Mononuclear cell (primary cell): ENCODE results near the gene RNF166. TPM values are rescaled to one million over a fixed set of nuclear protein-coding genes. Genes with fewer than 3 reads are reported as not detected.

Source experiments
- H3K27me3 ChIP-seq: 2 replicates; pipeline ENCODE4 v1.6.0; 2011; ENCODE audit warnings: low read length, control low read depth; ENCODE audit not compliant: insufficient read depth
- H3K4me1 ChIP-seq: 2 replicates; pipeline ENCODE4 v1.5.1; 2011; ENCODE audit warnings: mild to moderate bottlenecking, low read length, control low read depth; ENCODE audit not compliant: insufficient read depth
- H3K4me3 ChIP-seq: 2 replicates; pipeline ENCODE4 v1.5.1; 2011; ENCODE audit warnings: mild to moderate bottlenecking, low read length, moderate library complexity
- H3K9me3 ChIP-seq: 2 replicates; pipeline ENCODE4 v1.5.1; 2011; ENCODE audit warnings: low read depth, mild to moderate bottlenecking, control low read depth, low read length
- total RNA-seq: library from RNA; depleted of rRNA; stranded (reverse); fragments of >200 nt; gene quantifications from one replicate; pipeline ENCODE4 v1.2.3, GENCODE V29; 2012

Gene RNF166
- total RNA-seq, 1 donor, result 130 TPM

DNA sequence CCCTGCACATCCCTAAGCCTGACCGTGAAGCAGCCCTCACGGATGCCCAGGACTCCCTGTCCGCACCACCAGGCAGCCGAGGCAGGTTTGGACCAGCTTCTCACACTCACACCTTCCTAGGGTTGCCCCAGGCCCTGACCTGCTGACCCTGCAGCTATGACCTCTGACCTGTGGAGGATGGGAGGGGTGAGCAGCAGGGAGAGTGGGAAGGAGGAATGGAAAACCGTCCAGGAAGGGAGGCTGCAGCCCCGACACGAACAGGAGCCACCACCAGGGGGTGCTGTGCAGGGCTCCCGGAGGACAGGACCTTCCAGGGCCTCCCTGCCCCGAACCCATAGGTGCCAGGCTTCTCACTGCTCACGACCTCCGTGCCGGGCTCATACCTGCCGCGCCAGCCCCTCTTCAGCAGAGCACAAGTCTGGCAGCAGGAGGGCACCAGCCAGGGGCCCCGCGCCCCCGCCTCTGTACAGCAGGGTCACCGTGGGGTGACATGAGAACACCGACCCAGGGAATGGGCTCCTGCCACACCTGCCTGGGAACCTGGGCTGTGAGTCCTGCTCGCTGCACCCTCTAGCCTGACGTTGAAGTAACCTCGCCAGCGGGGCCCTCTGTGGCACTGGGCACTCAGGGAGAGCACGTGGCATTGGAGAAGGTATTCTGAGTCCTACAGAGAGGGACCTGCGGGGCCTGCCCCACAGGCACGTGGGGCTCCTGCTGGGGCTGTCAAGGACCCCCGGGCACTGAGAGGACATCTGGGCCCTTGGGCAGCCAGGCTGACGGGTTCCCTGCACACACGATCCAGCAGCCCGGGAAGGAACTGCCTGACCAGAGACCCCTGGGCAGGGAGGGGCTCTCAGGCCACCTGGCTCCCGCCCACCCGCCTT, 37.7 kb upstream of the RNF166 start:
- H3K27me3 ChIP-seq, result no peaks in the 10 kb centered on the region

DNA sequence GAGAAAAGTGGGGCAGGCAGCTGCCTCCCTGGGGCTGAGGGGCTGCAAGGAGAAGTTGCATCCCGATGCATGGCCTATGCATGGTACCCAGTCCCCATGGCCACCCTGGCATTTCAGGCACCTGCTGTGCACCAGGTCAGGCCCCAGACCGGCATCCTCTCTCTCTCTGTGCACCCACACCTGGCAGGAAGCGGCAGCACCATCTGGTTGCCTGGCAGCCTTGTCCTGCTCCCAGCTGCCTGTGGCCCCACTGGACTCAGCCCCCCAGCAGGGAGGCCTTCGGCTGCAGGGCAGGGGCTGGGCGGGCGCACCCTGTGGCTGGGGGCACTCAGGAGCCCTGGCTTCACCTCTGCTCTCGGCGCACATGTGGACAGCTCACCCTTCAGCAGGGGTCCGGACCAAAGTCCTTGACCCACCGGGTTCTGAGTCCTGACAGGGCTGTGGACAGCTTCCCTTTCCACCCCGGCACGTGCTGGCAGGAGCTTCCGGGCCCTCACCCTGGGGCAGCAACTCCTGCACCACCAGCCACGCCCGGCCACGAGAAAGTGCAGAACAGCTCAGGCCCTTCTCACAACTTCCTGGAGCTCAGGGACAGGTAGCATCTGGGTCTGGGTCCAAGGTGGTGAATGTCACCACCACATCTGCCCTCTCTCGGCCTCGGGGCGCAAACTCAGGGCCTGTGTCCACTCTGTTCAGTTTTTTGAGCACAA, 36.8 kb upstream of the RNF166 start:
- Histone ChIP-seq H3K4me3 (no peak overlapping the region), H3K27me3 (no peaks in the 10 kb centered on the region), H3K4me1 (peaks cover 26% of the 10 kb centered on the region), H3K9me3 (no peaks in the 10 kb centered on the region)

More for the DNA sequence above, 37.7 kb upstream of the RNF166 start:
- H3K4me1 ChIP-seq, result peaks cover 26% of the 10 kb centered on the region
- H3K9me3 ChIP-seq, result no peaks in the 10 kb centered on the region
- H3K4me3 ChIP-seq, result no peak overlapping the region

GRCh38 chr16:88741368-88741767, 35.2 kb upstream of the RNF166 start:
- H3K4me3 ChIP-seq, result no peak overlapping the region
- H3K27me3 ChIP-seq, result no peaks in the 10 kb centered on the region
- H3K4me1 ChIP-seq, result peaks cover 31% of the 10 kb centered on the region
- no peaks in the 10 kb centered on the region for H3K9me3 ChIP-seq

- no peak overlapping the region for H3K4me3 ChIP-seq
Observed at GRCh38 chr16:88740727-88741055, 34.5 kb upstream of the RNF166 start.

GRCh38 chr16:88739977-88740726, 33.9 kb upstream of the RNF166 start:
- no peak overlapping the region for H3K4me3 ChIP-seq
- H3K4me1 ChIP-seq, result peaks cover 20% of the 10 kb centered on the region
- H3K27me3 ChIP-seq, result no peaks in the 10 kb centered on the region
- H3K9me3 ChIP-seq, result no peaks in the 10 kb centered on the region

More at GRCh38 chr16:88740727-88741055, 34.5 kb upstream of the RNF166 start:
- Histone ChIP-seq H3K9me3 (no peaks in the 10 kb centered on the region), H3K27me3 (no peaks in the 10 kb centered on the region), H3K4me1 (peaks cover 26% of the 10 kb centered on the region)

- Histone ChIP-seq H3K27me3 (no peaks in the 10 kb centered on the region), H3K9me3 (no peaks in the 10 kb centered on the region), H3K4me1 (peaks cover 15% of the 10 kb centered on the region), H3K4me3 (no peak overlapping the region)
Observed at GRCh38 chr16:88739139-88739976, 33.1 kb upstream of the RNF166 start.

GRCh38 chr16:88738151-88739084, 32.2 kb upstream of the RNF166 start:
- Histone ChIP-seq H3K4me1 (peaks cover 5% of the 10 kb centered on the region), H3K4me3 (no peak overlapping the region), H3K27me3 (no peaks in the 10 kb centered on the region), H3K9me3 (no peaks in the 10 kb centered on the region)

DNA sequence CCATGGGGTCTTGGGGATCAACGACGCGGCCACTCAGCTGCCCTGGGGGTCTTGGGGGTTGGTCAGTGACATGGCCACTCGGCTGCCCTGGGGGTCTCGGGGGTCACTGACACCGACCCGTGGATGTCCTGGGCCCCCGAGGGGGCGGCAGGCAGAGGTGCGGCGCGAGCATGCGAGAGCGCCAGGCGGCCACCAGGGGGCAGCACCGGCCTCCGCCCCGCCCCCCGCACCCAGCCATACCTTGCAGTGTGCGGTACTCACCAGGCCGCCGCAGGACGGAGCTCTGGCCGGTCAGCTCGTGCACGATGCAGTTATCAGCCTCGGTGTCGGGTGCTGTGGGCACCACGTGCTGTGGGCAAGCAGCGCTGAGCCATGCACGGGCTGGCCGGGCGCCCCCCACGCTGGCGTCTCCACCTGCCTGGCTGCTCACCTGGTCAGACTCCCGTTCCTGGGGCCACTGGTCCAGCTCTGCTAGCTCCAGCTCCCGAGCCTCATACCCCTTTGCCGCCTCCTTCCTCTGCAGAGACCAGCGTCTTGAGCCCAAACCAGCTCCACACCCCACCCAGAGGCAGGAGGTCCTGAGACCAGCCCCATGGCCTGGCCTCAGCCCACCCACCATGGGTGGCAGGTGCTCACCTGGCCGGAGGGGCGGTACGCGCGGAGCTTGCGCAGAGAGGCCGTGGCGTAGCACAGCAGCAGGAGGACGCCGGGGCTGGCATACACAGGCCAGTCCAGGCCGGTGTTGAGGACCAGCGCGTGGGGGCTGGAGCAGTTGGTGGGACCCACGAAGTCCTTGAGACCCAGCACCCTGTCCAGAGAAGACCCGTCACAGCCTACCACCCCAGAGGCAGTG, 31.3 kb upstream of the RNF166 start:
- H3K9me3 ChIP-seq, result no peaks in the 10 kb centered on the region
- peaks cover 5% of the 10 kb centered on the region for H3K4me1 ChIP-seq
- H3K27me3 ChIP-seq, result no peaks in the 10 kb centered on the region
- H3K4me3 ChIP-seq, result no peak overlapping the region

GRCh38 chr16:88736496-88736895, 30.3 kb upstream of the RNF166 start:
- Histone ChIP-seq H3K4me1 (peaks cover 5% of the 10 kb centered on the region), H3K27me3 (no peaks in the 10 kb centered on the region), H3K9me3 (no peaks in the 10 kb centered on the region), H3K4me3 (no peak overlapping the region)

DNA sequence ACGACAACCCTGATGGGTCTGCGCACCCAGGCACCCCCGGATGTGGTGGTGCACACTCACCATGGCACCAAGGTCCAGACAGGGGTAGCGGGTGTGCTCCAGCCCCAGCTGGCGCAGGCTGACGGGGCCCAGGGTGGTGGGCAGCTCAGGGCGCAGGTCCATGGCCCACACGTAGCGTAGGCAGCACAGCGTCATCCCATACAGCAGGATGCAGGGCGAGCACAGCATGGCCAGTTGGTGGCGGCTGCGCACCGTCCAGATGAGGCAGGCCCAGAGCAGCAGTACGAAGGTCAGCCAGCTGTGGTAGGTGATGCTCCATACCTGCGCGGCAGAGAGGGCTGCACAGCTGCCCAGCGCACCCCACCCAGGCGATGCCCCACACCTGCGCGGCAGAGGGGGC, 29.9 kb upstream of the RNF166 start:
- Histone ChIP-seq H3K27me3 (no peaks in the 10 kb centered on the region), H3K9me3 (no peaks in the 10 kb centered on the region), H3K4me3 (no peak overlapping the region), H3K4me1 (peaks cover 5% of the 10 kb centered on the region)

GRCh38 chr16:88735616-88736015, 29.4 kb upstream of the RNF166 start:
- no peaks in the 10 kb centered on the region for H3K9me3 ChIP-seq
- H3K4me3 ChIP-seq, result no peak overlapping the region
- peaks cover 5% of the 10 kb centered on the region for H3K4me1 ChIP-seq

GRCh38 chr16:88735121-88735520, 28.9 kb upstream of the RNF166 start:
- H3K4me3 ChIP-seq, result no peak overlapping the region

More at GRCh38 chr16:88735616-88736015, 29.4 kb upstream of the RNF166 start:
- no peaks in the 10 kb centered on the region for H3K27me3 ChIP-seq

GRCh38 chr16:88734361-88734728, 28.1 kb upstream of the RNF166 start:
- H3K4me3 ChIP-seq, result no peak overlapping the region
- no peaks in the 10 kb centered on the region for H3K27me3 ChIP-seq
- no peaks in the 10 kb centered on the region for H3K9me3 ChIP-seq
- H3K4me1 ChIP-seq, result peaks cover 5% of the 10 kb centered on the region

More at GRCh38 chr16:88735121-88735520, 28.9 kb upstream of the RNF166 start:
- peaks cover 5% of the 10 kb centered on the region for H3K4me1 ChIP-seq
- H3K9me3 ChIP-seq, result no peaks in the 10 kb centered on the region
- H3K27me3 ChIP-seq, result no peaks in the 10 kb centered on the region
